HG03432 (cell line): ENCODE data around the gene CNTN4.

Experiments
- ATAC-seq: cut with Tn5 transposase; IDR thresholded peaks from one replicate; pipeline ENCODE4 v1.9.1; 2021; ENCODE audit warnings: mild to moderate bottlenecking, moderate library complexity; ENCODE audit not compliant: unreplicated experiment

CNTN4 gene

DNA sequence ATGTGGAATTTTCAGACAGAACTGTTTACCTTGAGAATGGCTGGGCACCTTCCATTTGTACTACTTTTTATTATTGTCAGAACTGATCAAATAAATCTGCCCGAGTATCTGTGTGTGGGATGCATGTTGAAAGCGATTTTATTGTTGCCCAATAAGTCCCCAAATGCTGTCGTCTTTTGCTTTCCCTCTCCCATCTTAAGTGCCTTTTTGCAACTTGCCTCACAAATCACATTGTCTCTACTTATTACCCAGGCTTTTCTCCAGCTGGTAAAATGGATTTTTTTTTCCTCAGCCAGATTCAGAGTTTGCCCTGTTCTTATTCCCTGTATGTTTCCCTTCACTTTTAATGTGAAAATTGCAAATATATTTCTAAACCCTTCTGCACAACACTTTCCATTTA is 163.1 kb downstream of the CNTN4 start:
- no peak for ATAC-seq

- ATAC-seq, result no peak
Observed at GRCh38 chr3:2262204-2262603, 163.5 kb downstream of the CNTN4 start.

- no peak for ATAC-seq
Observed at GRCh38 chr3:2266606-2267005, 167.9 kb downstream of the CNTN4 start.

DNA sequence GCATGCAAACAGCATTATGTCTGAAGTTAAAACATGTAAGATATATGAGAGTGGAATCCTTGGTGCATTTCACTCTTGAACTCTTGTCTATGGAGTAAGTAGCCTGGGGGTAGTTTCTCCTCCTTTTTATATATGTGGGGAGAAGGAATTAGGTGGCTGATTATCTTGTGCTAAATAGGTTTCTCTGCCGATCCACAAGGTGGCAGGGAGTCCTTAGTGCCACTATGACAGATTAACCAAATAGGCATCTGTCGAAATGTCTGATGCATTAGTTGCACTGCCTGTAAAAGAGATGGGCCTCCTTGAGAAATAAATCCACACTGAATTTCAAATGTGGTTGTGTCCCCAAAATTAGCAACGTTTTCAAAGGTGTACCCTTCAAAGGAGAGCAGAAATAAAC is 170.1 kb downstream of the CNTN4 start:
- no peak for ATAC-seq

GRCh38 chr3:2274526-2274925 is 175.9 kb downstream of the CNTN4 start:
- no peak for ATAC-seq

DNA sequence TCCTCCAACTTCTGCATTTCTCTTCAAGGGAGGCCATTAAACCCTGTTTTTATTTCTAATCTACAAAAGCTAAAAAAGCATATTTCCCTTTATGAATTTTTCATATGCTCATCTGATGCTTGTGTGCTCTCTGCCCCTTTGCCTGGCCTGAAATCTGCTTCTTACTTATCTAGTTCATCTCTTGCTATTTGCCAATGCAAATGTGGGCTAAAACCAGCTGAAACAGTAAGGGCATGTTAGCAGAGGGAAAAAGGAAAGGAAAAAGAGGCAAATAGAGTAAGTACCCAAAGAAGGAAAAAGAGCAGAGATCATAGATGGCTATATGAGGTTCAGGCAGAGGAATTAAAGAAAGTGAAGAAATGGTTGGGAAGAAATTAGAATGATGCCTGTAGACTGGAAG is 185.2 kb downstream of the CNTN4 start:
- no peak for ATAC-seq

DNA sequence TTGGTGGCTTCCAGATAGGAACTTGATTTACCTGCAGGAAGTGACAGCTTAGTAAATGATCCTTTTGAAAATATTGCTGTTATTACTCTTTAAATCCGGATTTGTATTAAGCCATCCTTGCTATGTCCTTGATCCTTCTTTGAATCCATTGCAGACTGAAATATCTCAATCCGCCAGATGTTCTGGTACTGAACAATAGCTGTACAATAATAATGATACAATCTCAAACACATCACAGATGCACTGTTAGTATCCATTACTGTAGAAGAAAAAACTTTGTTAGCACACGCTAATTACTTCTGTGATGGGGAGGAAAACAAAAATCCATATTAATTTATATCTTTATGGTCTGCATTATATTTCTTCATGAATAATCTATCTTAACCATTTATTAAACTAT is 202.3 kb downstream of the CNTN4 start:
- no peak for ATAC-seq

- ATAC-seq, result no peak
Observed at GRCh38 chr3:2301361-2301760, 202.7 kb downstream of the CNTN4 start.

DNA sequence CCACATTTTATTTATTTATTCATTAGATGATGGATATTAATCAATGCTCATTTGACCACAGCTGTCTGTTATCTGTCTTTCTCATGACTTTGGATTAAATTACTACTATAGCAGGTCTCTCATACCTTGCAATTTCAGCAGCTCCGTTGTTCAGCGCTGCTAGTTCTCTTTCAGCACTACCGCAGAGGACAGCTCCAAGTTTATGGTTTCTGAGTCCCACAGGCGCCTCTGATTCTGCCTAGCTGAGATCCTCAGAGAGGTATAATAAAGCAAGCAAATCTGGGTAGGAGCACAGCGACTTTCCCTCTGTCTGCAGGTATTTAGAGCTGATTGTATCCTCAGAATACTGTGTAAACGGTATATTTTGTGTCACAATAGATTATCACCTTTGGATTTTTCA is 204.9 kb downstream of the CNTN4 start:
- ATAC-seq, result no peak

DNA sequence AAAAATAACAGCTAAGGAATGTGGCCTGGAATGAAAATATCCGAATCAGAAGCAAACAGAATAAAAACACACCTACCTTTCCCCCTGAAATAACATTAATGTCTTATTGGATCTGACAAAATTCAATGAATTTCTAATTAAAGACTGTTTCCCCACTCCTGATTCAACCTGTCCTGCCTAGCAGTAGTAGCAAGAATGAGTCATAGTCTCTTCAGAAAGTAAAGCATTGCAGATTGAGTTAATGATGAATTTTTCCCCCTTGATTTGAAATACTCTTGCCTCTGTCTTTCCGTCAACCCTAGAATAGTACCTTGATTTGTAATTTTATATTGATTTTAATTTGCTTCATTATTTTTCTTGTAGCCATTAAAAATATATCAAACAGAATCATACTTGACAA is 212.4 kb downstream of the CNTN4 start:
- ATAC-seq, result no peak

- ATAC-seq, result no peak
Observed at GRCh38 chr3:2317521-2317920, 218.9 kb downstream of the CNTN4 start.

GRCh38 chr3:2334921-2335320 is 236.3 kb downstream of the CNTN4 start:
- ATAC-seq, result no peak

- ATAC-seq, result no peak
Observed at GRCh38 chr3:2343031-2343682, 244.5 kb downstream of the CNTN4 start.

DNA sequence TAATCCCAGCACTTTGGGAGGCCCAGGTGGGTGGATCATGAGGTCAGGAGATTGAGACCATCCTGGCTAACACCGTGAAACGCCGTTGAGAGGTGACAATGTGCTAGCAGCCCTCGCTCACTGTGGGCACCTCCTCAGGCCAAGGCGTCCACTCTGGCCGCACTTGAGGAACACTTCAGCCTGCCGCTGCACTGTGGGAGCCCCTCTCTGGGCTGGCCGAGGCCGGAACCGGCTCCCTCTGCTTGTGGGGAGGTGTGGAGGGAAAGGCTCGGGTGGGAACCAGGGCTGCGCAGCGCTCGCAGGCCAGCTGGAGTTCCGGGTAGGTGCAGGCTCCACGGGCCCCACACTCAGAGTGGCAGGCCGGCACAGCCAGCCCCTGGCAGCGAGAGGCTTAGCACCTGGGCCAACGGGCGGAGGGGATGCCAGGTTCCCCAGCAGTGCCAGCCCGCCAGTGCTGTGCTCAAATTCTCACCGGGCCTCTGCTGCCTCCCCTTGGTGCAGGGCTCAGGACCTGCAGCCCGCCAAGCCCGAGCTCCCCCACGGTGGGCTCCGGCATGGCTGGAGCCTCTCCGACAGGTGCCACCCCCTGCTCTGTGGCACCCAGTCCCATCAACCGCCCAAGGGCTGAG is 253.6 kb downstream of the CNTN4 start:
- no peak for ATAC-seq

DNA sequence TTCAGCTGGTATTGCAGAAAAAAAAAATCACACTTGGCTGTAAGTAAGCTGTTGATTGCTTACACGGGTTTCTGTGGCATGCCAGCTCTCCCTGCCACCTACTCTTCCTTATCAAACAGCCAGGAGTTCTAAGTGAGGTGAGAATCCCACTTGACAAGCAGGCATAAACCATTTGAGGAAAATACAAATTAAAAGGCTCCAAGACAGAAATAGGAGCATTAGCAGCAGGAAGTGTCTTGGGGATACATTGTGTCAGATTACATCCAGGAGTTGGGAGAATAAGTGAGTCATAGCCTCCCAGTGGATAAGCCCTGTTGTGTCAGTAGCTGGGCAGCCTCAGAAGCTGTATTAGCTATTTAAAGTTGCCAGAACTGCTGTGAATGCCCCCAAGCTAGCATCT is 256.0 kb downstream of the CNTN4 start:
- no peak for ATAC-seq

DNA sequence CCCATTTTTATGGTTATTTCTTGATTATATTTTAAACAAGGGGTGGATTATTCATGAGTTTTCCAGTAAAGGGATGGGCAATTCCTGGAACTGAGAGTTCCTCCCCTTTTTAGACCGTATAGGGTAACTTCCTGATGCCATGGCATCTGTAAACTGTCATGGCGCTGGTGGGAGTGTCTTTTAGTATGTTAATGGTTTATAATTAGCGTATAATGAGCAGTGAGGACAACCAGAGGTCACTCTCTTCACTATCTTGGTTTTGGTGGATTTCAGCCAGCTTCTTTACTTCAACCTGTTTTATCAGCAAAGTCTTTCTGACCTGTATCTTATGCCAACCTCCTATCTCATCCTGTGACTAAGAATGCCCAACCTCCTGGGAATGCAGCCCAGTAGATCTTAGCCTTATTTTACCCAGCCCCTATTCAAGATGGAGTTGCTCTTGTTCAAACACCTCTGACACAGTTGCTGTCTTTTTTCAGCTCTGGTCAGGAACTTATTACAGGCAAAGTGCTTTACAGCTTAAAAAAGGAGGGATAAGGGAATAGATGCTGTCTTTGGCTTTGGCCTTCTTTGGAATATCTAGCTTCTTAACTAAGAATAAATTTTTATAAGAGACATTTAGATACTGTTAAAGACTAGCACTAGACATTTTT is 257.8 kb downstream of the CNTN4 start:
- no peak for ATAC-seq

- no peak for ATAC-seq
Observed at GRCh38 chr3:2360815-2361214, 262.1 kb downstream of the CNTN4 start.

- ATAC-seq, result no peak
Observed at GRCh38 chr3:2362122-2362521, 263.5 kb downstream of the CNTN4 start.

- ATAC-seq, result no peak
Observed at GRCh38 chr3:2363854-2364253, 265.2 kb downstream of the CNTN4 start.

GRCh38 chr3:2370317-2370716 is 271.7 kb downstream of the CNTN4 start:
- no peak for ATAC-seq

DNA sequence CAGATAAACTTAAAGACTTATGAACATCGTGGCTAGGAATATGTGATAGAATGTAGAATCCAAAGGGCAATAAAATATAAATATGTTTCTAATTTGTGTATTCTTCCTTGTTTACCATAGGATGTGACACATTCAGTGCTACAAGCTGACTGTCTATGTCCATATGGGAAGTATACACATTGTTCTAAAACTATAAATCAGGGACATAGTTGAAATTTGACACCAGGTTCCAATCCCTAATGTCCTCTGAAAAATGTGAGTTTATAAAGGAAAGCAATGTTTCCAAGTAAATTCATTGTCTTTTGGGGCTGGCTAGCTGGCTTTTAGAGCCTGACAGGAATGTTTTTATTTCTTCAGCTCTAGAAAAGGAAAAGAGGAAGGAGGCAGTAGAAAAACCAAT is 273.6 kb downstream of the CNTN4 start:
- no peak for ATAC-seq

GRCh38 chr3:2375376-2375775 is 276.7 kb downstream of the CNTN4 start:
- no peak for ATAC-seq
